GM18868 (cell line): ENCODE results near the gene TMEM266.

Experiments used
- ATAC-seq: cut with Tn5 transposase; IDR thresholded peaks from one replicate; pipeline ENCODE4 v1.9.1; 2021; ENCODE audit warnings: mild to moderate bottlenecking, moderate library complexity; ENCODE audit not compliant: unreplicated experiment

TMEM266 gene

GRCh38 chr15:76160426-76161152 lies 100.8 kb downstream of the TMEM266 start:
- ATAC-seq = no peak

GRCh38 chr15:76161153-76162035 lies 101.6 kb downstream of the TMEM266 start:
- ATAC-seq = no peak

GRCh38 chr15:76162036-76162398 lies 102.2 kb downstream of the TMEM266 start:
- ATAC-seq = no peak

GRCh38 chr15:76162784-76163456 lies 103.1 kb downstream of the TMEM266 start:
- no peak for ATAC-seq

- ATAC-seq = no peak
These were observed 103.9 kb downstream of the TMEM266 start for GRCh38 chr15:76163457-76164295.

- ATAC-seq = no peak
These were observed 104.8 kb downstream of the TMEM266 start for GRCh38 chr15:76164602-76165001.

- no peak for ATAC-seq
These were observed 106.2 kb downstream of the TMEM266 start for GRCh38 chr15:76165951-76166350.

- no peak for ATAC-seq
These were observed 108.6 kb downstream of the TMEM266 start for GRCh38 chr15:76168237-76168984.

- ATAC-seq = no peak
These were observed 109.2 kb downstream of the TMEM266 start for GRCh38 chr15:76169018-76169417.

GRCh38 chr15:76169911-76170800 lies 110.4 kb downstream of the TMEM266 start:
- ATAC-seq = no peak

- no peak for ATAC-seq
These were observed 113.0 kb downstream of the TMEM266 start for GRCh38 chr15:76172782-76173181.

- ATAC-seq = no peak
These were observed 113.6 kb downstream of the TMEM266 start for GRCh38 chr15:76173317-76173834.

- no peak for ATAC-seq
These were observed 114.9 kb downstream of the TMEM266 start for GRCh38 chr15:76174654-76175053.

- ATAC-seq = no peak
These were observed 115.7 kb downstream of the TMEM266 start for GRCh38 chr15:76175442-76175841.

GRCh38 chr15:76176059-76176458 lies 116.3 kb downstream of the TMEM266 start:
- ATAC-seq = no peak

GRCh38 chr15:76176487-76177085 lies 116.8 kb downstream of the TMEM266 start:
- ATAC-seq = no peak

GRCh38 chr15:76177491-76178040 lies 117.8 kb downstream of the TMEM266 start:
- ATAC-seq = no peak
